Measurements from ENCODE around the gene TATDN2.

Gene TATDN2, protein sequence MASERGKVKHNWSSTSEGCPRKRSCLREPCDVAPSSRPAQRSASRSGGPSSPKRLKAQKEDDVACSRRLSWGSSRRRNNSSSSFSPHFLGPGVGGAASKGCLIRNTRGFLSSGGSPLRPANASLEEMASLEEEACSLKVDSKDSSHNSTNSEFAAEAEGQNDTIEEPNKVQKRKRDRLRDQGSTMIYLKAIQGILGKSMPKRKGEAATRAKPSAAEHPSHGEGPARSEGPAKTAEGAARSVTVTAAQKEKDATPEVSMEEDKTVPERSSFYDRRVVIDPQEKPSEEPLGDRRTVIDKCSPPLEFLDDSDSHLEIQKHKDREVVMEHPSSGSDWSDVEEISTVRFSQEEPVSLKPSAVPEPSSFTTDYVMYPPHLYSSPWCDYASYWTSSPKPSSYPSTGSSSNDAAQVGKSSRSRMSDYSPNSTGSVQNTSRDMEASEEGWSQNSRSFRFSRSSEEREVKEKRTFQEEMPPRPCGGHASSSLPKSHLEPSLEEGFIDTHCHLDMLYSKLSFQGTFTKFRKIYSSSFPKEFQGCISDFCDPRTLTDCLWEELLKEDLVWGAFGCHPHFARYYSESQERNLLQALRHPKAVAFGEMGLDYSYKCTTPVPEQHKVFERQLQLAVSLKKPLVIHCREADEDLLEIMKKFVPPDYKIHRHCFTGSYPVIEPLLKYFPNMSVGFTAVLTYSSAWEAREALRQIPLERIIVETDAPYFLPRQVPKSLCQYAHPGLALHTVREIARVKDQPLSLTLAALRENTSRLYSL

DNA sequence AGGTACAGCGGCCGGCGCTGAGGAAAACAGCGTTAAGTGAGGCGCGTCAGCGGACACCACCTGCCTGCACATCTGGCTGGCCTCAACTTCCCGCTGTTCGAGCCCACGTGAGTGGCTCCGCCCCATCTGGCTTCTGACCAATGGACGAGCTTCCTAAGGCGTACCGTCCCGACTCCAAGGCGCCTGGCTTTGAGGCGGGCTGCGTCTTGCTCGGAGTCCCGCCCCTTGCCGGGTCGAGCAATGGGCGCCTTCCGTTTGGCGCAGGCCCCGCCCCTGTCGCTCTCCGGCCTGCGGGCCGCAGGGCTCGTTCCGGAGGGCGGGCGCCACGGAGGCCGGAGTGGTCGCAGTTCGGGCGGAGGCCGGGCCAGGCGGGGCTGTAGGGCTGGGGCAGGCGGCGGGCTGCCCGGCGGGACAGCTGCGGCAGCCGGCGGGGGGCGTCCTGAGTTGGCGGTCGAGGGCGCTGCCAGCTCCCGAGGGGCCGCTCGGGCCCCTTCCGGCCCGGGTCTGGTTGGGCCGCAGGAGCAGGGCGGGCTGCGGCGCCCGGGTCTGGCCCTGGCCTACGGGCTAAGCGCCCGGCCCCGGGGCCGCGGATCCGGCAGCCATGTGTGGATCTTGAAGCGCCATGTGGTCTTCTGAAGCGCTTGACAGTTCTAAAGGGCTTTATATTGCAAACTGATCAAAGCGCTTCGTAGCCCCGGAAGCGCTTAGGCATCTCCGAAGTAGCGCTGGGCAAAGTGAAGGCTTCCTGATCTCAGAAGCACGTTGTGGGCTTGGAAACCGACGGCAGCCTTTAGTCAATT is at the start of gene TATDN2:
TATDN2 (plus strand) TSS at position 276 of the 800 bp plus-strand sequence. CDS start 742 bp downstream, outside the sequence.
- no peak for TF ChIP-seq EZH2phosphoT487 (IDR thresholded peaks at IDR 0.05; ENCODE audit: borderline replicate concordance)
- TF ChIP-seq, protein P1, sequence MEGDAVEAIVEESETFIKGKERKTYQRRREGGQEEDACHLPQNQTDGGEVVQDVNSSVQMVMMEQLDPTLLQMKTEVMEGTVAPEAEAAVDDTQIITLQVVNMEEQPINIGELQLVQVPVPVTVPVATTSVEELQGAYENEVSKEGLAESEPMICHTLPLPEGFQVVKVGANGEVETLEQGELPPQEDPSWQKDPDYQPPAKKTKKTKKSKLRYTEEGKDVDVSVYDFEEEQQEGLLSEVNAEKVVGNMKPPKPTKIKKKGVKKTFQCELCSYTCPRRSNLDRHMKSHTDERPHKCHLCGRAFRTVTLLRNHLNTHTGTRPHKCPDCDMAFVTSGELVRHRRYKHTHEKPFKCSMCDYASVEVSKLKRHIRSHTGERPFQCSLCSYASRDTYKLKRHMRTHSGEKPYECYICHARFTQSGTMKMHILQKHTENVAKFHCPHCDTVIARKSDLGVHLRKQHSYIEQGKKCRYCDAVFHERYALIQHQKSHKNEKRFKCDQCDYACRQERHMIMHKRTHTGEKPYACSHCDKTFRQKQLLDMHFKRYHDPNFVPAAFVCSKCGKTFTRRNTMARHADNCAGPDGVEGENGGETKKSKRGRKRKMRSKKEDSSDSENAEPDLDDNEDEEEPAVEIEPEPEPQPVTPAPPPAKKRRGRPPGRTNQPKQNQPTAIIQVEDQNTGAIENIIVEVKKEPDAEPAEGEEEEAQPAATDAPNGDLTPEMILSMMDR (conservative IDR thresholded peaks at IDR 0.05; ENCODE audit: low read length), result no peak
- H3K27me3 ChIP-seq (ENCODE audit: insufficient read depth, low read length, poor library complexity, severe bottlenecking), result no peaks in the 10 kb centered on the region
- H3K4me1 ChIP-seq (ENCODE audit: insufficient read depth, low read length, poor library complexity, severe bottlenecking), result peaks cover 32% of the 10 kb centered on the region
- H3K9me2 ChIP-seq (replicated peaks; ENCODE audit: low read depth, low read length), result no peaks in the 10 kb centered on the region
- H3F3A ChIP-seq (ENCODE audit: low read depth), result no peaks in the 10 kb centered on the region
- peak within 1 kb of the TSS; percentile 81 for H2AFZ ChIP-seq (ENCODE audit: low read length)
- no peaks in the 10 kb centered on the region for H3K36me3 ChIP-seq (ENCODE audit: insufficient read depth, low read length)
- peak within 1 kb of the TSS; percentile 97 for H3K9ac ChIP-seq (ENCODE audit: low read depth, low read length, poor library complexity, severe bottlenecking)
- H3K4me2 ChIP-seq (ENCODE audit: low read depth, low read length, poor library complexity, severe bottlenecking), result peak within 1 kb of the TSS; percentile 96
- peaks cover 49% of the 10 kb centered on the region for H3K79me2 ChIP-seq (ENCODE audit: insufficient read depth, low read length)
- H3K9me3 ChIP-seq (ENCODE audit: insufficient read depth, low read depth, low read length), result no peaks in the 10 kb centered on the region
- peaks cover 33% of the 10 kb centered on the region for H4K20me1 ChIP-seq (ENCODE audit: insufficient read depth, low read length, poor library complexity, severe bottlenecking)
- H3K4me3 ChIP-seq (ENCODE audit: low read length, poor library complexity, severe bottlenecking), result peak within 1 kb of the TSS; percentile 99

DNA sequence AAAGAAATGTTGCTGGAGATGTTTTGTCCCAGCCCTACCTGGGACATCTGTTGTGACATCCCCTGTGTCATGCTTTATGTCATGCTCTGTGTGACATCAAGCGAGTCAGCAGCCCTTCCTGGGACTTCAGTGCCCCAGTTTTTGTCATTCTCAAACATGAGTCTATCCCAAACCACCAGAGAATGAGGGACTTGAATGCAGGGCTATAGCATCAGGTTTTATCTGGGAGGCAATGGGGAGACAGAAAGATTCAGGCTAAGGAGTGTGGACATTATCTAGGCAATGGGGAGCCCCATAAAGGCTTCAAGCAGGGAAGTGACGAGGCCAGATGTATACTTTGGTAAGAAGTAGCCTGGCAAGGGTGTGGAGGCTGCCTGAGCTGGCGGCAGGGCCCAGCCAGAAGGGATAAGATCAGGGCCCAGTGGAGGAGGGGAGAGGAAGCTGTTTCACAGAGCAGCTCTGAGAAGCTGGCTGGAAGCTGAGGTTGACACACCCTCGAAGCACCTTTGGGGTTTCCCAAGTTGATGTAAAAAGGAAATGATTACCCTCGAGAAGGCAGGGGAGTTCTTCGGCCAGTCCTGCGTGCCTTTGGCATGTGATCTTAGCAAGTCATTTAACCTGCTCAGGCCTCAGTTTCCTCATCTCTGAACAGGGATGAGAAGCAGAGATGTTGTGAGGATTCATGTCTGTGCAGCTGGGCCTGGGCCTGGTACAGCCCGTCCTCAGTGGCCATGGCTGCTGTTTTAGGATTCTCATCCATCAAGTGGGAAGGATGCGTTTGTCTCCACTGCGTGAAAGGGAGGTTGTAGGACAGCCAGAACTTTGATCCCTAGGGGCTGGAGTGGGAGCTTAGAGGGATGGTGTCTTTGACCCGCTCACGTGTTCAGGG is 49.3 kb upstream of the TATDN2 start:
- H3K9ac ChIP-seq (ENCODE audit: low read depth, low read length, poor library complexity, severe bottlenecking), result no peak overlapping the region
- H3K4me2 ChIP-seq (ENCODE audit: low read depth, low read length, poor library complexity, severe bottlenecking), result peak overlapping the region; percentile 37
- no peaks in the 10 kb centered on the region for H3K9me3 ChIP-seq (ENCODE audit: insufficient read depth, low read depth, low read length)
- peaks cover 26% of the 10 kb centered on the region for H3K4me1 ChIP-seq (ENCODE audit: insufficient read depth, low read length, poor library complexity, severe bottlenecking)
- H3K36me3 ChIP-seq (ENCODE audit: insufficient read depth, low read length), result no peaks in the 10 kb centered on the region
- no peaks in the 10 kb centered on the region for H3F3A ChIP-seq (ENCODE audit: low read depth)
- TF ChIP-seq EZH2phosphoT487 (IDR thresholded peaks at IDR 0.05; ENCODE audit: borderline replicate concordance), result no peak
- TF ChIP-seq, protein P1 (conservative IDR thresholded peaks at IDR 0.05; ENCODE audit: low read length), result no peak
- no peak overlapping the region for H3K4me3 ChIP-seq (ENCODE audit: low read length, poor library complexity, severe bottlenecking)
- H2AFZ ChIP-seq (ENCODE audit: low read length), result peak overlapping the region; percentile 47; the same call in 1 of the 2 replicates
- H3K27me3 ChIP-seq (ENCODE audit: insufficient read depth, low read length, poor library complexity, severe bottlenecking), result no peaks in the 10 kb centered on the region
- no peaks in the 10 kb centered on the region for H3K9me2 ChIP-seq (replicated peaks; ENCODE audit: low read depth, low read length)
- H3K79me2 ChIP-seq (ENCODE audit: insufficient read depth, low read length), result no peaks in the 10 kb centered on the region
- no peaks in the 10 kb centered on the region for H4K20me1 ChIP-seq (ENCODE audit: insufficient read depth, low read length, poor library complexity, severe bottlenecking)

DNA sequence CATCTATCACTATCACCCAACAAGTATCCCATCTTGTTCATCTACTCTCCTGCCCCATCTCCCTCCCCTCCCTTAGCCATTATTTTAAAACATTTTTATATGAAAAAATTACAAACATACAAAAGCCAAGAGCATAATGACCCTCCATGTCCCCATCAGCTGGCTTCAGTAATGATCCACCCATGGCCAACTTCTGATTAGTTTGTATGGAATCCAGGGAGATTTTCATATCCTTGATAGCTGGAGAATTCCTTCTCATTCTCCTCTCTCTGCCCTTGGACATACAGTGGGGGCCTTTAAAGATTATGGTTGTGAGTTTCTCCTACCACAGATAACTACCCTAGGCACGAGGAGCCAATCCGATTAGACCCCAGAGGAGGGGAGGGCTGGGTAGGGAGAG is 43.3 kb upstream of the TATDN2 start:
- H2AFZ ChIP-seq (ENCODE audit: low read length), result no peak overlapping the region
- no peak overlapping the region for H3K4me2 ChIP-seq (ENCODE audit: low read depth, low read length, poor library complexity, severe bottlenecking)

More for the DNA sequence above, 43.3 kb upstream of the TATDN2 start:
- no peaks in the 10 kb centered on the region for H3K4me1 ChIP-seq (ENCODE audit: insufficient read depth, low read length, poor library complexity, severe bottlenecking)
- H3K4me3 ChIP-seq (ENCODE audit: low read length, poor library complexity, severe bottlenecking), result no peak overlapping the region
- no peaks in the 10 kb centered on the region for H3F3A ChIP-seq (ENCODE audit: low read depth)
- no peaks in the 10 kb centered on the region for H3K27me3 ChIP-seq (ENCODE audit: insufficient read depth, low read length, poor library complexity, severe bottlenecking)
- H3K36me3 ChIP-seq (ENCODE audit: insufficient read depth, low read length), result no peaks in the 10 kb centered on the region
- H3K79me2 ChIP-seq (ENCODE audit: insufficient read depth, low read length), result no peaks in the 10 kb centered on the region
- H3K9me3 ChIP-seq (ENCODE audit: insufficient read depth, low read depth, low read length), result no peaks in the 10 kb centered on the region
- TF ChIP-seq EZH2phosphoT487 (IDR thresholded peaks at IDR 0.05; ENCODE audit: borderline replicate concordance), result no peak
- TF ChIP-seq, protein P1 (conservative IDR thresholded peaks at IDR 0.05; ENCODE audit: low read length), result no peak
- H3K9ac ChIP-seq (ENCODE audit: low read depth, low read length, poor library complexity, severe bottlenecking), result no peak overlapping the region
- H3K9me2 ChIP-seq (replicated peaks; ENCODE audit: low read depth, low read length), result no peaks in the 10 kb centered on the region
- H4K20me1 ChIP-seq (ENCODE audit: insufficient read depth, low read length, poor library complexity, severe bottlenecking), result no peaks in the 10 kb centered on the region

Data from Loucy (cell line).